Loucy (cell line): ENCODE data around the gene DHX32.

ENCODE experiments used
- H2AFZ ChIP-seq: fragments of 200-600 bp; sonication (generic); 2 replicates; pipeline ENCODE4 v1.6.0; 2016; ENCODE audit warnings: antibody characterized with exemption, mild to moderate bottlenecking, low read length, moderate library complexity
- H3F3A ChIP-seq: fragments of 200-600 bp; 2 replicates; pipeline ENCODE4 v1.6.0; 2016; ENCODE audit warnings: antibody characterized with exemption, low read depth, mild to moderate bottlenecking
- H3K27me3 ChIP-seq: fragments of 200-600 bp; sonication (generic); 2 replicates; pipeline ENCODE4 v1.6.1; 2014; ENCODE audit warnings: low read length, mild to moderate bottlenecking; ENCODE audit not compliant: insufficient read depth, poor library complexity, severe bottlenecking
- H3K36me3 ChIP-seq: fragments of 200-600 bp; sonication (generic); 2 replicates; pipeline ENCODE4 v1.6.1; 2016; ENCODE audit warnings: low read length; ENCODE audit not compliant: insufficient read depth
- H3K4me1 ChIP-seq: fragments of 200-600 bp; sonication (generic); 2 replicates; pipeline ENCODE4 v1.5.1; 2014; ENCODE audit warnings: low read length, mild to moderate bottlenecking; ENCODE audit not compliant: insufficient read depth, poor library complexity, severe bottlenecking
- H3K4me2 ChIP-seq: fragments of 200-600 bp; sonication (generic); 2 replicates; pipeline ENCODE4 v1.6.0; 2014; ENCODE audit warnings: antibody characterized with exemption, low read length, low read depth, mild to moderate bottlenecking; ENCODE audit not compliant: poor library complexity, severe bottlenecking
- H3K4me3 ChIP-seq: fragments of 200-600 bp; sonication (generic); 2 replicates; pipeline ENCODE4 v1.5.1; 2014; ENCODE audit warnings: low read length, mild to moderate bottlenecking, mixed read lengths; ENCODE audit not compliant: poor library complexity, severe bottlenecking
- H3K79me2 ChIP-seq: fragments of 200-600 bp; sonication (generic); 2 replicates; pipeline ENCODE4 v1.6.1; 2014; ENCODE audit warnings: low read length; ENCODE audit not compliant: insufficient read depth
- H3K9ac ChIP-seq: fragments of 200-600 bp; sonication (generic); 2 replicates; pipeline ENCODE4 v1.6.0; 2014; ENCODE audit warnings: mild to moderate bottlenecking, low read depth, low read length, moderate library complexity; ENCODE audit not compliant: poor library complexity, severe bottlenecking
- H3K9me2 ChIP-seq: fragments of 200-600 bp; sonication (generic); replicated peaks from 2 replicates; pipeline ENCODE4 v1.6.1; 2016; ENCODE audit warnings: low read depth, low read length, mixed read lengths
- H3K9me3 ChIP-seq: fragments of 200-600 bp; sonication (generic); 2 replicates; pipeline ENCODE4 v1.6.1; 2014; ENCODE audit warnings: mild to moderate bottlenecking, antibody characterized with exemption, low read length, low read depth; ENCODE audit not compliant: insufficient read depth
- H4K20me1 ChIP-seq: fragments of 200-600 bp; sonication (generic); 2 replicates; pipeline ENCODE4 v1.6.0; 2014; ENCODE audit warnings: antibody characterized with exemption, low read length, mild to moderate bottlenecking; ENCODE audit not compliant: insufficient read depth, poor library complexity, severe bottlenecking
- CTCF ChIP-seq: fragments of 200-600 bp; sonication (generic); conservative IDR thresholded peaks from 2 replicates; pipeline ENCODE4 v1.5.1; 2014; ENCODE audit warnings: mild to moderate bottlenecking, antibody characterized with exemption, low read length
- EZH2phosphoT487 ChIP-seq: fragments of 200-600 bp; IDR thresholded peaks from 2 replicates; pipeline ENCODE4 v1.6.1; 2018; ENCODE audit warnings: antibody characterized with exemption, mild to moderate bottlenecking, moderate library complexity, borderline replicate concordance

DHX32 gene

GRCh38 chr10:125883211-125883610 lies 2.1 kb upstream of the DHX32 start:
- no peak for TF ChIP-seq EZH2phosphoT487
- no peak for TF ChIP-seq CTCF
- H3K4me1 ChIP-seq = no peaks in the 10 kb centered on the region
- H4K20me1 ChIP-seq = no peaks in the 10 kb centered on the region
- H3K9me2 ChIP-seq = no peaks in the 10 kb centered on the region
- no peaks in the 10 kb centered on the region for H3K36me3 ChIP-seq
- no peak overlapping the region for H3K4me2 ChIP-seq
- H3K79me2 ChIP-seq = no peaks in the 10 kb centered on the region
- H3K9me3 ChIP-seq = no peaks in the 10 kb centered on the region
- no peak overlapping the region for H3K4me3 ChIP-seq
- H2AFZ ChIP-seq = no peak overlapping the region
- no peaks in the 10 kb centered on the region for H3F3A ChIP-seq
- no peaks in the 10 kb centered on the region for H3K27me3 ChIP-seq
- no peak overlapping the region for H3K9ac ChIP-seq

DNA sequence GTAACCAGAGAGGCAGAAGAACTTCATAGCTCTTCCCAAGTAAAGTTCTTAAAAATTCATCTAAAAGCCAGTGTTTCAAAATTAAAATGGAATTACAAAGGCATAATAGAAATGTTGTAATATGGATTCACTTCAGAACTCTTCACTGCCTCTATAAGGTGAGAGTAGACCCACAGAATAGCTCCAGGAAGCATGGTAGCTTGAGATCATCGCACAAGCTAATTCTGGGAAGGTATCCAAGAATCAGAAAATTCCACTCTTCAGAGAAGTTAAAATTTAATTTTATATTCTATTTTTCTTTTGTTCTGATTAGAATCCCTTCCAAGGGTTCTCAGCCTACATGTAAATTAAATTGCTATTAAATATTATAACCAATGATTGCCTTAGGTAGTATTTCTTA lies 1.5 kb upstream of the DHX32 start:
- Histone ChIP-seq H3K36me3 (no peaks in the 10 kb centered on the region), H3K79me2 (no peaks in the 10 kb centered on the region), H4K20me1 (no peaks in the 10 kb centered on the region), H3K9me3 (no peaks in the 10 kb centered on the region), H3K9ac (no peak overlapping the region), H3K4me1 (no peaks in the 10 kb centered on the region), H3K9me2 (no peaks in the 10 kb centered on the region), H3F3A (no peaks in the 10 kb centered on the region), H3K27me3 (no peaks in the 10 kb centered on the region), H2AFZ (no peak overlapping the region), H3K4me2 (no peak overlapping the region), H3K4me3 (no peak overlapping the region)
- TF ChIP-seq CTCF (no peak), EZH2phosphoT487 (no peak)

- H3F3A ChIP-seq = no peaks in the 10 kb centered on the region
- no peak overlapping the region for H3K4me2 ChIP-seq
- H3K4me3 ChIP-seq = no peak overlapping the region
- no peaks in the 10 kb centered on the region for H4K20me1 ChIP-seq
- no peak overlapping the region for H2AFZ ChIP-seq
- H3K9ac ChIP-seq = no peak overlapping the region
- no peaks in the 10 kb centered on the region for H3K79me2 ChIP-seq
- no peaks in the 10 kb centered on the region for H3K4me1 ChIP-seq
- H3K9me2 ChIP-seq = no peaks in the 10 kb centered on the region
- H3K36me3 ChIP-seq = no peaks in the 10 kb centered on the region
- no peak for TF ChIP-seq EZH2phosphoT487
- TF ChIP-seq CTCF = no peak
- no peaks in the 10 kb centered on the region for H3K27me3 ChIP-seq
- H3K9me3 ChIP-seq = 0 out of 2 replicates have a peak, but pooled peaks cover 4% of the 10 kb centered on the region
These were observed 373 bp downstream of the DHX32 start for GRCh38 chr10:125880719-125881118.
